GM18858 (cell line): ENCODE data around the gene RBM44.
A peak's percentile ranks its signal among the peaks of the same experiment; 100 is the strongest.
"Not testable (repeated sequence)": the region's sequence is repeated elsewhere in the genome, so short reads cannot be mapped to it uniquely, and the experiment has no call there.

Source experiments
- ATAC-seq: cut with Tn5 transposase; IDR thresholded peaks from one replicate; pipeline ENCODE4 v1.9.1; 2021; ENCODE audit not compliant: unreplicated experiment

The RBM44 gene

DNA sequence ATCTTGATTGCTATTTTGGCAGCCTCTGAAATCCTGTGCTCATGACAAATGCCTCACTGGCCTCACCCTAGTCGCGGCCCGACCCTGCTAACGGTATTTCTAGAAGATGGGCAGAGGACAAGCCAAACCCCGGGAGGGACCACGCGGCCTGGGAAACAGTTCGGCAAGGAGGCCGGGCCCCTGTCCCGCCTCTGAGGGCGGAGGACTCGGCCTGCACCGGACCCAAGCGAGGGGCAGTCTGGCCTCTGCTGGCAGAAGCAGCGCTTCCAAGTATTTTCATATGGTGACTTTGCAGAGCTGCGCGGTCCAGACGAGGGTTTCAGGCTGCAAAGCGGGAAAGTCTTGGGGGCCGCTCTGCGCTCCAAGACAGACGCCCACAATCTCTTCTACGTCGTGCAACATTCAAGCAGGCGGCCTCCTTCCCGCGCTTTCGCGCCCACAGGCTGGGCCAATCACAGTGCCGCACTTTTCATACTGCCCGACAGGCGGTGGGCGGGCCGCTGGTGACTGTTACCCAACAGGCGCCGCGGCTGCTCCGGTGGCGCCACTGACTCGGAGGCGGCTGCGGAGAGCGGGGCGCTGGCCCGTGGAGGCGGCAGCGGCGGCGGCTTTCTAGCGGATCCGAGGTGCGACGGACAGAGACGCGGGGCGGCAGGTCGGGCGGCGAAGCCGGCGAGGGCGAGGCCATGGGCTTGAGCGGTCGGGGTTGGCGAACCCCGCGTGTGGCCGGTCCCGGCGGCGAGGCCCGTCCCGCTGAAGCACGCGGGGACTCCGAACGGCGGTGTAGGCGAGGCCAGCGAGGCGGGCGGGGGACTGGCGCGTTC is at the start of gene RBM44:
Gene RBM44, plus strand, starts transcription at position 544 of the 824 bp plus-strand sequence. CDS start 14,831 bp downstream, outside the sequence.
- ATAC-seq, result no peak

GRCh38 chr2:237749002-237749401 is 49.6 kb upstream of the RBM44 start:
- ATAC-seq, result no peak

DNA sequence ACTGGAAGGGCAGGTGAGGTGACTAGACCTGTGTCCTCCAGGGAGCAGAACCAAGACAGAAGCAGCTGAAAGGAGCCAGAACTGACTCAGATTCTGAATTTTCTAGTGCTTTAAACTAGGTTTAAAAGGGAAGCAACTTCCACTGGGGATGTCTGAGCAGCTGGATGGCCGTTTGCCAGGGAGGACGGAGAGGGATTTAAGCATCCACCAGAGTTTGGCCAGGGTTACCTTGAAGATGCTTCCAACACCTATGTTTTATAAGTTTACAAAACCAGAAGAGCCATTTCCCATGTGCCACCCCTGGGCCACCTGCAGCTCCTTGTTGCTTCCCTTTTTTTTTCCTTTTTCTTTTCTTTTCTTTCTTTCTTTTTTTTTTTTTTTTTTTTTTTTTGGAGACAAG is 48.6 kb upstream of the RBM44 start:
- ATAC-seq, result no peak

GRCh38 chr2:237750441-237750840 is 48.1 kb upstream of the RBM44 start:
- not testable (repeated sequence) for ATAC-seq

DNA sequence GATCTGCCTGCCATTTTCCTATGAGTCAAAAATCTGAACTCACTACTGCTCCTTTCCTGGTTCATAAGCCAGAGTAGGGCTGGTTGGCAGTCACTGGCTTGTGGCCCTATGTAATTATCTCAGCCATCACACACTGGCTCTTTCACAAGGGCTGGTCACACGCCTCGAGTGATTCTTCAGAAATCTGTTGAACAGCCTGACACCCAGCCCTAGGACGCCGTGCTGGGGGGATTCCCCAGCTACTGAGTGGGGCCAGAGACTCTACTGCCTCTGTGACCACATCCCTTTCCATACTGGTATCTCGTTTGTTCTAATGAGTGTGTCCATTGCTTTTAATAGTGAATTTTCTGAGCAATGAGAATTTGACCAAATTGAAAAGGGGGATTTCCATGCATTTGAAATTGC is 45.8 kb upstream of the RBM44 start:
- ATAC-seq, result peak; percentile 94

- ATAC-seq, result no peak
These were observed 44.4 kb upstream of the RBM44 start for GRCh38 chr2:237754182-237754581.

GRCh38 chr2:237754626-237755248 is 43.8 kb upstream of the RBM44 start:
- no peak for ATAC-seq

DNA sequence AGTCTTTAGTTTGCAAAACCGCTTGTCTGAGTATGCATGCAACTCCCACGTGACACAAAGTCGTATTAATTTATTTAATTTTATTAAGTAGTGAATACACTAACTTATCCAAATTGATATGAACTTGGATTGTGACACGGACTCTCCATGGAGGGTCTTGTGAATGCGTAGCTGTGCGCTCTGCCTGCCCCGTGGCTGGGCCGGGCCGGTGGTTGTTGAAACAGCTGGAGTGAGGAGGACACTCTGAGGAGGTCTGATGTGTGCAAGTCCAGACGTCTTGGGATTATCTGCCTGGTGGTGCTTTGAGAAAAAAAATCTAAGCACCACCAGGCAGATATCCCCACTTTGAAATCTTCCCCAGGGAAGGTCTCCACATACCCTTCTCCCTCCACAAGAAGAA is 41.0 kb upstream of the RBM44 start:
- ATAC-seq, result no peak

DNA sequence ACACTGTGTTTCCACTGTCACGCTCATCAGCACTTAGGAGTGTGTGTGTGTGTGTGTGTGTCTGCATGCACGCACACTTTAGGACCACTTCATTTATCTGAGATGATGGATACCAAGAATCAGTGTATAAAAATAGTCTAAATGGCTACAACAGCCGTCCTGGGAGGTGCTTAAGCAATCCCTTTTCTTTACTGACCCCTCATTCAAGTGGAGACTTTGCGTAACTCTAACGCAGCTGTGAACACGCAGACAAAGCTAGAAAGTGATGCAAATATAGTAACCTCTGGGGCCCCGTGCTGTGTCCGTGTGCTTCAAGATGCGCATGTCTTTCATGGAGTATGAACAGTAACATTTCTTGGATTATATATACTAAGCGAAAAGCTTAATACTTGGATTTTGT is 40.4 kb upstream of the RBM44 start:
- ATAC-seq, result no peak

GRCh38 chr2:237759176-237759575 is 39.4 kb upstream of the RBM44 start:
- no peak for ATAC-seq

DNA sequence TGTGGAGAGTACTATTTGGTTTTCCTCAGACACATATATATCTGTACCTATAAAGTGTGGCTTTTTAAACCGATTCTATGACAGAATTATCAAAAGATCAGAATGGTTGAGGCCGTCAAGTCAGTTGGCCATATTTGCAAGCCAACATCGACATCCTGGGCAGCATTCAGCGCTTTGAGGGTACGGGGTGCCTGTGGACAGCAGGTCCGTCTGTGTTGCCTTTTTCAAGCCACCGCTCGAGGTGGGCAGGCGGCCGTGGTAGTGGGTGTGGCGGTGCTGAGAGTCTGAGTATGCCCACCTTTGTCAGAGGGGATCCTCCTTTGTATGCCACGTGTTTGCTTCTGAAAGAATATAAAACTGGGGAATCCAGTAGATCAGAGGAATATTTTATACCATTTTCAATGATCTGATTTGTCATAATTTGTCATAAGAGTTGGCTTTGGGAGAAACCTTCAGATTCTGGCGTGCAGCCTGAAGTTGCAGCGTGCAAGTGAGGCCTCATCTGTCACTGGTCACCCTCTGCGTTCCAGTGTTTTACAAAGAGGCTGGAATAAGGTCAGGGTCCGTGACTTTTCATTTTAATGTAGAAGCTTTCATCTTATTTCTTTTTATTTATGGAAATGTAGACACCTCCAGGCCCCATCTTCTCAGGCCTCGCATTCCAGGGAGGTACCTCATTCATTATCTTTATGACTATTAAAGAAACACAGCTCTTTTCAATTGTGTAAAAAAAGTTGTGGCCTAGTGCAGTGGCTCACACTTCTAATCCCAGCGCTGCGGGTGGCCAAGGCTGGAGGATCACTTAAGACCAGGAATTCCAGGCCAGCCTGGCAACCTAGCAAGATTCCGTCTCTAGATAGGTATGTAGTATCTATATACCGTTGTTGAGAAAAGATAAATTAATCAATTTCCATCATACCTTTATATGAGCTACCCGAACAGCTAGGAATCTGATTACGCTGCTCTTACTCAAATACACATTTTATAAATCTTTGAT is 37.8 kb upstream of the RBM44 start:
- no peak for ATAC-seq

DNA sequence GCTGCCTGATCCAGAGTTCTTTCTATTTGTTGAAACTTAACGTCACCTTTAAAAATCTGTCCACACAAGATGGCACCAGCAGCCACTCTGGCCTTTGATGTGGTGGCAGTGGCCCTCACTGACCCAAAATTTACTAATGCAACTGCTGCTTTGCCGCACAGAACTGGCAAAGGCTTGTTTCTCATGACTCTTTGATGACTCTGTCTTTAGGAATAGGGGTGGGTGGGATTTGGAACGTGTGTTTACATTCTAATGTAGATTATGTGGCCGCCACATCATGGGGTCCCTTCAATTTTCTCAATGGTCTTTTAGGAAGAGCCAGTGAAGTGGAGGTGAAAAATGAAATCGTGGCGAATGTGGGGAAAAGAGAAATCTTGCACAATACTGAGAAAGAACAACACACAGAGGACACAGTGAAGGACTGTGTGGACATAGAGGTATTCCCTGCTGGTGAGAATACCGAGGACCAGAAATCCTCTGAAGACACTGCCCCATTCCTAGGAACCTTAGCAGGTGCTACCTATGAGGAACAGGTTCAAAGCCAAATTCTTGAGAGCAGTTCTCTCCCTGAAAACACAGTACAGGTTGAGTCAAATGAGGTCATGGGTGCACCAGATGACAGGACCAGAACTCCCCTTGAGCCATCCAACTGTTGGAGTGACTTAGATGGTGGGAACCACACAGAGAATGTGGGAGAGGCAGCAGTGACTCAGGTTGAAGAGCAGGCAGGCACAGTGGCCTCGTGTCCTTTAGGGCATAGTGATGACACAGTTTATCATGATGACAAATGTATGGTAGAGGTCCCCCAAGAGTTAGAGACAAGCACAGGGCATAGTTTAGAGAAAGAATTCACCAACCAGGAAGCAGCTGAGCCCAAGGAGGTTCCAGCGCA is 36.0 kb upstream of the RBM44 start:
- not testable (repeated sequence) for ATAC-seq

DNA sequence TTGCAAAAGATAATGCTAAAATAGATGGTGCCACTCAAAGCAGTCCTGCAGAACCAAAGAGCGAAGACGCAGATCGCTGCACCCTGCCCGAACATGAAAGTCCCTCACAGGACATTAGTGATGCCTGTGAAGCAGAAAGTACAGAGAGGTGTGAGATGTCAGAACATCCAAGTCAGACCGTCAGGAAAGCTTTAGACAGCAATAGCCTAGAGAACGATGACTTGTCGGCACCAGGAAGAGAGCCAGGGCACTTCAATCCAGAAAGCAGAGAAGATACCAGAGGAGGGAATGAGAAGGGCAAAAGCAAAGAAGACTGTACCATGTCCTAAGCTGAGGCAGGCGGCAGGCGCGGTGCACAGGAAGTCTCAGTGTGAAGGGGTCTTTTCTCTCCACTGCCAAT is 34.8 kb upstream of the RBM44 start:
- no peak for ATAC-seq

DNA sequence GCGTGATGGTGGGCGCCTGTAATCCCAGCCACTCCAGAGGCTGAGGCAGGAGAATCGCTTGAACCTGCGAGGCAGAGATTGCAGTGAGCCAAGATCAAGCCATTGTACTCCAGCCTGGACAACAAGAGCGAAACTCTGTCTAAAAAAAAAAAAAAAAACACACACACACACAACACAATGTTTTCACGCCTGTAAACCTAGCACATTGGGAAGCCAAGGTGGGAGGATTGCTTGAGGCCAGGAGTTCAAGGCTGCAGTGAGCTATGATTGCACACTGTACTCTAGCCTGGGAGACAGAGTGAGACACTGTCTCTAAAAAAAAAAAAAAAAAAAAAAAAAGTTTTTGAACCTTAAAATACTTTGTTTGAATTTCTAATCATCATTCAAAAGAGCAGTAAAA is 33.5 kb upstream of the RBM44 start:
- not testable (repeated sequence) for ATAC-seq

GRCh38 chr2:237765875-237766274 is 32.7 kb upstream of the RBM44 start:
- no peak for ATAC-seq

DNA sequence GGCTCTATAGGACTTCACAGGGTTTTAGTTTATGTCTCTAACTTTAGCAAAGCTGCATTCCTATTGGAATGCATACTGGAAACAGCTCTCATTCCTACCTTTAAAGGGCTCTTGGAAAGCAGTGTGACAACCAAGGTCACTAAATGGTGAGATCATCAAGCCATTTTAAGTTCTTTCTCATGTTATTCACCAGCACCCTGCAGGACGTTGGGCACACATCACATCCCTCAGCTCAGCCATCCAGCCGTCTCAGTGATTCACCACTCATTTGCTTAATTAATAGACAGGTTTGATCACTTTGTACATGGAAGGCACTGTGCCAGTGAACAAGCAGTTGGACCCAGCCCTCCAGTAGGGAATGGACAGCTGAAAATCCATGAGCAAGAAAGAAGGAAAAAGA is 32.2 kb upstream of the RBM44 start:
- no peak for ATAC-seq

GRCh38 chr2:237772513-237772912 is 26.1 kb upstream of the RBM44 start:
- ATAC-seq, result no peak

DNA sequence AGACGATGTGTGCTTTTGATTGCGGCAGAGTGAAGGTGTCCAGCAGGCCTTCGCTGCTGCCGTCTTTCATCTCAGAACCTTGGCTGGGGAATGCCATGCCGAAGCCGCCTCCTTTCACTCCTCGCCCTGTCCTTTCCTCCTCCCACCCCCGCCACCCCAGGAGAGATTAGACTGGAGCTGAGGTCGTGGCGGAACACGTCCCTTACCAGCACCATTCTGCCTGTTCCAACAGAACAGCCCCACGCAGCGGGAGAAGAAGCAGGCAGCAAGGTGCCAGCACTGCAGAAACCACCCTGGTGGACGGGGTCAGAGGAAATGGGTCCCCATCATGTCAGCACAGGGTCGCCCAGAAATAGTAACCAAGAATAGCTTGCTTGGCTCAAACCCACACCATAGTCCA is 24.8 kb upstream of the RBM44 start:
- ATAC-seq, result no peak

DNA sequence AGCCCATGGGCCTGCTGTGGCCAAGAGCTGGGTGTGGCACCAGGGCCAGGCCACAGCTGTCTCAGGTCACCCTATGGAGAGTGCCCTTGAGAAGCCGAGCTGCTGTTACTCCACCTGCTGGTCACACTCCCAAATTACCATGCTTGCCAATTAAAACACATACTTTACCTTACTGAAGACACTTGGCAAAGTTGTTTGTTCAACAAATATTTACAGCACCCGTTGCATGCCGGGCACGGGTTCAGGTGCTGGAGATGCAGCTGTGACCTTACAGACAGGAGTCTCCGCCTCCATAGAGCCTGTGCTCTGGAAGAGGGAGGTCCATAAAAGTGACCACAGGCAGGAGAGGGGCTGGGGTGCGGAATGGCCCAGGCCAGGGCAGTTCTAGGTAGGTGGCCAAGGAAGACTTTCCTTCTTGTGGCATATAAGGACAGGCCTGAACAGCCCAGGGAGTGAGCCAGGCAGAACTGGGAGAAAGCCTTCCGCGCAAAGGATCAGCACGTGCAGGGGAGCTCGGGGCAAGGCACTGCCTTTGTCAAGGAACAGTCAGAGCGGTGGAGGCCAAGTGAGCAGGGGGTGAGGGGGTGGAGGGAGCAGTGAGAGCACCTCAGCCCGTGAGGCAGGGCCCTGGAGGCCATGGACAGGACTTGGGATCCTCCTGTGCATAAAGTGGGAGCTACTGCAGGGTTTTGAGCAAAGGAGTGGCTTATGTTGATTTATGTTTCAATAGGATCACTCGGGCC is 23.6 kb upstream of the RBM44 start:
- ATAC-seq, result no peak

DNA sequence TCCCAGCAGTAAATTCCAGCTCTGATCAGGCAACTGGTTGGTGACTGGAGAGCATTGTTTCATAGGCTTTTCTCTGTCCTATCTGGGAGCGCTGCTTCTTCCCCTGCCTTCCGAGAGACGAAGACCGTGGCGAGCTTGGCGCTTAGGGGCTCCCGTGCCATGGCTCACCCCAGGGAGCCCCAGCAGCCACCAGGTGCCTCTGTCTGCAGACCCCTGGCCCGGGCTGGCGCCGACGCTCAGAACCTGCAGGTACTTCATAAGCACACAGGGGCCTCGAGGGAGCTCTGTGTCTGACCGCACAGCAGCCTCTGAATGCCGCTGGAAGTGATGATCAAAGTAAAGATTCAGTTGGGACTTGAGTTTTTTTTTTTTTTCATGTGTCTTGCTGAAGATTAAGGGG is 19.1 kb upstream of the RBM44 start:
- no peak for ATAC-seq
